IMR-90 (cell line): ENCODE data around the gene KLHL7. TPM values are rescaled to one million over a fixed set of nuclear protein-coding genes. Genes with fewer than 3 reads are reported as not detected.

ENCODE experiments used
- ATAC-seq: fragments of 200-7000 bp; cut with Tn5 transposase; 2 replicates; pipeline ENCODE4 v1.9.1; 2020; ENCODE audit warnings: low read depth, mild to moderate bottlenecking, moderate library complexity
- BruUV-seq: library from RNA; stranded (reverse); fragments of 400-500 nt; replicated peaks from 2 replicates; lab custom pipeline; 2021; lab: Mats Ljungman, UMichigan
- CTCF ChIA-PET: fragments of 300-600 bp; formaldehyde crosslinking; extraction: SDS; loops from one replicate; lab custom pipeline; 2021; ENCODE audit warnings: antibody characterized with exemption; lab: Yijun Ruan, JAX
- POLR2A ChIA-PET: fragments of 300-600 bp; sonication (Branson Sonifier 250); formaldehyde crosslinking; loops from one replicate; lab custom pipeline; 2022; ENCODE audit warnings: antibody characterized with exemption; ENCODE audit not compliant: unreplicated experiment; lab: Charles Lee
- DNase-seq: peaks from one replicate; pipeline ENCODE4 v3.0.0; 2013
- H2AFZ ChIP-seq: replicated peaks from 2 replicates; pipeline ENCODE3; 2013; ENCODE audit warnings: low read length, mild to moderate bottlenecking; ENCODE audit not compliant: poor library complexity
- H2AK5ac ChIP-seq: 2 replicates; pipeline ENCODE4 v1.6.1; 2013; ENCODE audit warnings: low read depth, low read length, inconsistent platforms
- H2AK9ac ChIP-seq: replicated peaks from 2 replicates; pipeline ENCODE3; 2013; ENCODE audit warnings: mild to moderate bottlenecking, low read depth, low read length, moderate library complexity; ENCODE audit not compliant: poor library complexity
- H2BK120ac ChIP-seq: 2 replicates; pipeline ENCODE4 v1.6.1; 2013; ENCODE audit warnings: low read depth, low read length, inconsistent platforms
- H2BK15ac ChIP-seq: 3 replicates; pipeline ENCODE4 v1.6.1; 2013; ENCODE audit warnings: low read depth, low read length, inconsistent platforms
- H2BK20ac ChIP-seq: 2 replicates; pipeline ENCODE4 v1.6.1; 2013; ENCODE audit warnings: low read depth, mild to moderate bottlenecking, inconsistent platforms, low read length, moderate library complexity
- H2BK5ac ChIP-seq: 2 replicates; pipeline ENCODE4 v1.6.1; 2013; ENCODE audit warnings: mild to moderate bottlenecking, low read depth, low read length, inconsistent platforms; ENCODE audit not compliant: poor library complexity, severe bottlenecking
- H3K14ac ChIP-seq: replicated peaks from 2 replicates; pipeline ENCODE4 v1.6.1; 2013; ENCODE audit warnings: low read depth, low read length, inconsistent platforms
- H3K18ac ChIP-seq: 2 replicates; pipeline ENCODE4 v1.6.1; 2013; ENCODE audit warnings: low read depth, low read length, control low read depth
- H3K23ac ChIP-seq: 2 replicates; pipeline ENCODE4 v1.6.1; 2013; ENCODE audit warnings: low read depth, low read length, inconsistent platforms
- H3K27ac ChIP-seq: 2 replicates; pipeline ENCODE4 v1.5.1; 2013; ENCODE audit warnings: mild to moderate bottlenecking, control low read depth, low read length; ENCODE audit not compliant: insufficient read depth
- H3K27me3 ChIP-seq: 2 replicates; pipeline ENCODE4 v1.6.1; 2013; ENCODE audit warnings: low read length; ENCODE audit not compliant: control insufficient read depth, insufficient read depth
- H3K36me3 ChIP-seq: 2 replicates; pipeline ENCODE4 v1.6.1; 2013; ENCODE audit warnings: low read length, mixed read lengths; ENCODE audit not compliant: control insufficient read depth, insufficient read depth
- H3K4ac ChIP-seq: 2 replicates; pipeline ENCODE4 v1.6.1; 2013; ENCODE audit warnings: low read depth, low read length, inconsistent platforms
- H3K4me1 ChIP-seq: 2 replicates; pipeline ENCODE4 v1.6.1; 2013; ENCODE audit warnings: low read length, mixed read lengths; ENCODE audit not compliant: control insufficient read depth, insufficient read depth
- H3K4me2 ChIP-seq: 2 replicates; pipeline ENCODE4 v1.6.1; 2013; ENCODE audit warnings: low read depth, mild to moderate bottlenecking, control low read depth, low read length, moderate library complexity
- H3K4me3 ChIP-seq: 2 replicates; pipeline ENCODE4 v1.5.1; 2013; ENCODE audit warnings: low read depth, mild to moderate bottlenecking, control low read depth, low read length, moderate library complexity; ENCODE audit not compliant: insufficient read depth
- H3K56ac ChIP-seq: 2 replicates; pipeline ENCODE4 v1.6.1; 2013; ENCODE audit warnings: low read length, inconsistent platforms; ENCODE audit not compliant: insufficient read depth; ENCODE audit errors: extremely low read depth
- H3K79me1 ChIP-seq, 2 experiments: 2 replicates each; pipeline ENCODE4 v1.6.1; 2013; ENCODE audit warnings: low read length in 2 of 2, inconsistent platforms in 1 of 2, low read depth in 1 of 2
- H3K9ac ChIP-seq: 2 replicates; pipeline ENCODE4 v1.6.1; 2013; ENCODE audit warnings: low read depth, low read length, control low read depth
- H3K9me1 ChIP-seq: 2 replicates; pipeline ENCODE4 v1.6.1; 2013; ENCODE audit warnings: low read length, inconsistent platforms; ENCODE audit not compliant: insufficient read depth
- H3K9me3 ChIP-seq: 2 replicates; pipeline ENCODE4 v1.6.1; 2013; ENCODE audit warnings: low read length; ENCODE audit not compliant: control insufficient read depth, insufficient read depth
- H4K20me1 ChIP-seq: 2 replicates; pipeline ENCODE4 v1.6.1; 2013; ENCODE audit warnings: low read length, inconsistent platforms; ENCODE audit not compliant: insufficient read depth
- H4K5ac ChIP-seq: 2 replicates; pipeline ENCODE4 v1.6.1; 2013; ENCODE audit warnings: mild to moderate bottlenecking, low read depth, low read length, control low read depth
- H4K8ac ChIP-seq, 2 experiments: 2 replicates each; pipeline ENCODE4 v1.6.1; 2013; ENCODE audit warnings: low read depth in 2 of 2, low read length in 2 of 2, control low read depth in 1 of 2, inconsistent platforms in 1 of 2
- H4K91ac ChIP-seq: 2 replicates; pipeline ENCODE4 v1.6.1; 2013; ENCODE audit warnings: low read depth, low read length, inconsistent platforms; ENCODE audit not compliant: insufficient read depth
- BHLHE40 ChIP-seq: fragments of 150-350 bp; IDR thresholded peaks from 2 replicates; pipeline ENCODE4 v1.6.1; 2016; ENCODE audit warnings: mild to moderate bottlenecking, low read depth, low read length
- CEBPB ChIP-seq: IDR thresholded peaks from 2 replicates; pipeline ENCODE4 v1.6.1; 2012; ENCODE audit warnings: low read depth, low read length, improper control_type of control experiment
- CHD1 ChIP-seq: IDR thresholded peaks from 2 replicates; pipeline ENCODE4 v1.6.1; 2012; ENCODE audit warnings: low read depth, low read length, improper control_type of control experiment
- CTCF ChIP-seq: conservative IDR thresholded peaks from 2 replicates; pipeline ENCODE4 v1.5.1; 2012; ENCODE audit warnings: mild to moderate bottlenecking, low read depth, low read length, improper control_type of control experiment
- ELK1 ChIP-seq: fragments of 150-350 bp; IDR thresholded peaks from 2 replicates; pipeline ENCODE4 v1.6.1; 2016; ENCODE audit warnings: low read depth, mild to moderate bottlenecking, low read length, moderate library complexity, borderline replicate concordance
- FOS ChIP-seq: fragments of 150-350 bp; IDR thresholded peaks from 2 replicates; pipeline ENCODE4 v1.6.1; 2016; ENCODE audit warnings: low read depth, low read length
- MAFK ChIP-seq: IDR thresholded peaks from 2 replicates; pipeline ENCODE4 v1.6.1; 2012; ENCODE audit warnings: low read depth, low read length, improper control_type of control experiment
- MAZ ChIP-seq: IDR thresholded peaks from 2 replicates; pipeline ENCODE4 v1.6.1; 2012; ENCODE audit warnings: low read depth, mild to moderate bottlenecking, low read length, improper control_type of control experiment, moderate library complexity, borderline replicate concordance
- MXI1 ChIP-seq: IDR thresholded peaks from 2 replicates; pipeline ENCODE4 v1.6.1; 2012; ENCODE audit warnings: low read depth, mild to moderate bottlenecking, low read length, moderate library complexity, borderline replicate concordance
- NFE2L2 ChIP-seq: fragments of 150-350 bp; IDR thresholded peaks from 2 replicates; pipeline ENCODE4 v1.6.1; 2016; ENCODE audit warnings: low read depth, mild to moderate bottlenecking, low read length
- RAD21 ChIP-seq: IDR thresholded peaks from 2 replicates; pipeline ENCODE4 v1.6.1; 2012; ENCODE audit warnings: low read length, improper control_type of control experiment
- RCOR1 ChIP-seq: IDR thresholded peaks from 2 replicates; pipeline ENCODE4 v1.6.1; 2012; ENCODE audit warnings: mild to moderate bottlenecking, low read length, improper control_type of control experiment; ENCODE audit not compliant: insufficient replicate concordance
- RFX5 ChIP-seq: IDR thresholded peaks from 2 replicates; pipeline ENCODE4 v1.8.0; 2012; ENCODE audit warnings: low read depth, mild to moderate bottlenecking, low read length, moderate library complexity
- SMC3 ChIP-seq: fragments of 150-350 bp; IDR thresholded peaks from 2 replicates; pipeline ENCODE4 v1.6.1; 2016; ENCODE audit warnings: low read depth, mild to moderate bottlenecking, antibody characterized with exemption, low read length, moderate library complexity
- WGBS, 2 experiments: methylation state at CpG; one replicate each; pipeline versions ENCODE4 v1.1.5 to v1.1.7; 2013; ENCODE audit warnings: missing lambda C conversion rate in 2 of 2; ENCODE audit not compliant: insufficient read length in 1 of 2; ENCODE audit errors: extremely low coverage in 2 of 2; 5-methylcytosine and 5-hydroxymethylcytosine counted together
- dilution Hi-C: fragments of 300-500 bp; cut with HindIII; formaldehyde crosslinking; loops from one replicate; pipeline ENCODE4 v1.14.3; 2018; ENCODE audit warnings: low sequenced_read_pairs; ENCODE audit not compliant: unreplicated experiment
- in situ Hi-C: fragments of 300-500 bp; cut with MboI; formaldehyde crosslinking; loops from 3 replicates; pipeline ENCODE4 v1.14.3; 2019; ENCODE audit warnings: low sequenced_read_pairs, inconsistent platforms, mixed read lengths
- intact Hi-C: fragments of 100-400 bp; cut with micrococcal nuclease; formaldehyde crosslinking; loops from 2 replicates; pipeline ENCODE4 v1.10.0; 2022
- polyA plus RNA-seq, 3 experiments: library from polyadenylated mRNA; depleted of rRNA; stranded (reverse); fragments of >200 nt; gene quantifications; 2 replicates each; pipeline ENCODE4 v1.2.3, GENCODE V29; 2012; ENCODE audit warnings: low replicate concordance in 1 of 3
- total RNA-seq: library from RNA; depleted of rRNA; stranded (reverse); fragments of >200 nt; gene quantifications from 2 replicates; pipeline ENCODE4 v1.2.3, GENCODE V29; 2012

The KLHL7 gene
- total and polyA plus RNA-seq, 2 of the 4 experiments (the other 2 are of a cell fraction): 24.6 to 29.2 TPM

GRCh38 chr7:23106057-23106822 is 655 bp downstream of the KLHL7 start:
- dilution Hi-C loops: no loop called here
- in situ Hi-C loops: no loop called here
- H2AK5ac ChIP-seq: peak overlapping the region; percentile 38; the same call in 1 of the 2 replicates
- H2BK5ac ChIP-seq: peak overlapping the region; percentile 61
- ChIA-PET CTCF (interaction anchor here (0.5 to 2.1 kb wide), 9 partner anchors 9 to 420 kb away, joined by 3 to 13 read pairs (median 3); partner anchors contain the start of genes IL6 and NUP42), POLR2A (no interaction called here)
- H4K8ac ChIP-seq: peak overlapping the region in 1 of 2 experiments; percentile 29; a peak in 1 of 4 replicates
- WGBS, 2 experiments: 0% methylated on average over 4 of the region's 46 CpGs; no CpG with 5 or more reads in 1 of the 2 experiments
- no peaks in the 10 kb centered on the region for H3K36me3 ChIP-seq
- H3K23ac ChIP-seq: peak overlapping the region; percentile 93
- intact Hi-C loops: loop anchor here (1.0 kb wide), 1 partner anchor 9 kb away; no protein-coding TSS in a partner anchor
- H3K4me2 ChIP-seq: peak overlapping the region; percentile 87
- no peaks in the 10 kb centered on the region; the same call in none of the 2 replicates for H3K4me1 ChIP-seq
- peaks cover 11 to 48% of the 10 kb centered on the region in 2 experiments for H3K79me1 ChIP-seq
- H3K9me1 ChIP-seq: peaks cover 4% of the 10 kb centered on the region
- no peaks in the 10 kb centered on the region for H3K9me3 ChIP-seq
- H3K9ac ChIP-seq: peak overlapping the region; percentile 76
- 0 out of 2 replicates have a peak overlapping the region, but pooled peaks have one; percentile 3 for H3K18ac ChIP-seq
- H2AFZ ChIP-seq: peak overlapping the region; percentile 90
- H3K14ac ChIP-seq: peak overlapping the region; percentile 42
- peak overlapping the region; percentile 91 for H2AK9ac ChIP-seq
- TSS peak; percentile 31 for BruUV-seq
- no peak overlapping the region for H4K5ac ChIP-seq
- peak overlapping the region; percentile 73 for H3K27ac ChIP-seq
- peak; percentile 53 for ATAC-seq
- peak overlapping the region; percentile 33 for H3K56ac ChIP-seq
- H2BK120ac ChIP-seq: peak overlapping the region; percentile 4; the same call in 1 of the 2 replicates
- H3K27me3 ChIP-seq: no peaks in the 10 kb centered on the region
- H4K91ac ChIP-seq: peak overlapping the region; percentile 26
- peaks cover 17% of the 10 kb centered on the region; the same call in 1 of the 2 replicates for H4K20me1 ChIP-seq
- H3K4me3 ChIP-seq: peak overlapping the region; percentile 79
- no peak overlapping the region for H2BK15ac ChIP-seq
- peak; percentile 45 for DNase-seq
- H3K4ac ChIP-seq: peak overlapping the region; percentile 20
- no peak overlapping the region for H2BK20ac ChIP-seq
- no peak for TF ChIP-seq FOS
- TF ChIP-seq CEBPB: peak; percentile 81
- no peak for TF ChIP-seq RCOR1
- TF ChIP-seq RAD21: no peak
- 0 out of 2 replicates have a peak, but pooled peaks have one; percentile 20 for TF ChIP-seq CTCF
- TF ChIP-seq MXI1: no peak
- no peak for TF ChIP-seq MAZ
- no peak for TF ChIP-seq CHD1
- TF ChIP-seq RFX5: no peak
- no peak for TF ChIP-seq MAFK
- no peak for TF ChIP-seq SMC3
- no peak for TF ChIP-seq NFE2L2
- TF ChIP-seq BHLHE40: no peak
- TF ChIP-seq ELK1: no peak
